ENCODE measurements around the gene ZNF441. TPM values are rescaled to one million over a fixed set of nuclear protein-coding genes. Genes with fewer than 3 reads are reported as not detected.

ZNF441 gene
- total and polyA plus RNA-seq, 10 of the 15 experiments (the other 5 are each of a cell fraction or from before 2014, with no cell fraction given): 1.0 to 9.4 (median 4.3) TPM

- TF ChIP-seq RAD51 (IDR thresholded peaks at IDR 0.05): no peak
- TF ChIP-seq, protein P1, sequence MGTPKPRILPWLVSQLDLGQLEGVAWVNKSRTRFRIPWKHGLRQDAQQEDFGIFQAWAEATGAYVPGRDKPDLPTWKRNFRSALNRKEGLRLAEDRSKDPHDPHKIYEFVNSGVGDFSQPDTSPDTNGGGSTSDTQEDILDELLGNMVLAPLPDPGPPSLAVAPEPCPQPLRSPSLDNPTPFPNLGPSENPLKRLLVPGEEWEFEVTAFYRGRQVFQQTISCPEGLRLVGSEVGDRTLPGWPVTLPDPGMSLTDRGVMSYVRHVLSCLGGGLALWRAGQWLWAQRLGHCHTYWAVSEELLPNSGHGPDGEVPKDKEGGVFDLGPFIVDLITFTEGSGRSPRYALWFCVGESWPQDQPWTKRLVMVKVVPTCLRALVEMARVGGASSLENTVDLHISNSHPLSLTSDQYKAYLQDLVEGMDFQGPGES (IDR thresholded peaks at IDR 0.05): no peak
- no peak for TF ChIP-seq ZNF207 (IDR thresholded peaks at IDR 0.05; ENCODE audit: borderline replicate concordance)
- TF ChIP-seq ZBTB11 (CRISPR knock-in tag; IDR thresholded peaks at IDR 0.05): no peak
- no peak for TF ChIP-seq PBX3 (IDR thresholded peaks at IDR 0.05; ENCODE audit: insufficient replicate concordance, low read depth, low read length)
These were observed 12.1 kb upstream of the ZNF441 start (continued) for GRCh38 chr19:11754663-11755062.

DNA sequence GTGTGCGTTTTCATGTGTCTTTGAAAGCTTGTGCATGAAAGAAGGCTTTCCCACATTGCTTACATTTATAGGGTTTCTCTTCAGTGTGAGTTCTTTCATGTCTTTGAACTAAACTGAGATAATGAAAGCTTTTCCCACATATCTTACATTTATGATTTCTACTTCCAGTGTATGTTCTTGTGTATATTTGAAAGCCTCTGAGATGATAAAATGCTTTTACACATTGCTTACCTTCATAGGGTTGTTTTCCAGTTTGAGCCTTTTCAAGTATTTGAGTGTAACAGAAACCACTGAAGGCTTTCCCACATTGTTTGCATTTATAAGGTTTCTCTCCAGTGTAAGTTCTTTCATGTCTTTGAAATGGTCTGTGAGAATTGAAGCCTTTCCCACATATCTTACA is 9.8 kb upstream of the ZNF441 start:
- no peak overlapping the region for H3K4me3 ChIP-seq
- FAIRE-seq: no peak
- in situ Hi-C loops (cut with MboI) (no loop called here), intact Hi-C loops (cut with micrococcal nuclease; ENCODE audit: unreplicated experiment) (no loop called here)
- RAD21 ChIA-PET (ENCODE audit: unreplicated experiment): no interaction called here
- POLR2A ChIA-PET: no interaction called here
- no peaks in the 10 kb centered on the region for H3K27me3 ChIP-seq (replicated peaks in 1 of 2; ENCODE audit: control insufficient read depth in 2 of 2, insufficient read depth in 2 of 2, low read length in 1 of 2)
- peaks cover 4% of the 10 kb centered on the region for H3K9me3 ChIP-seq (replicated peaks; ENCODE audit: control insufficient read depth, insufficient read depth, low read length)
- ATAC-seq: no peak
- no peak overlapping the region for H2AFZ ChIP-seq (ENCODE audit: control insufficient read depth, low read depth, low read length)
- no peaks in the 10 kb centered on the region for H4K20me1 ChIP-seq (ENCODE audit: control insufficient read depth, insufficient read depth)
- CTCF ChIA-PET: no interaction called here
- no peak for DNase-seq (ENCODE audit: low read depth, low spot score)
- 88% methylated on average over 1 of the region's 1 CpG for WGBS (ENCODE audit: insufficient coverage, insufficient replicate concordance, low lambda C conversion rate, missing lambda C conversion rate)
- SMC1A ChIA-PET (ENCODE audit: uncharacterized antibody, unreplicated experiment): interaction anchor here (2.2 kb wide), 1 partner anchor 11 kb away, joined by 4 read pairs; no protein-coding TSS in a partner anchor
- no peak overlapping the region for H3K4me2 ChIP-seq (ENCODE audit: control insufficient read depth, insufficient read depth)
- no peaks in the 10 kb centered on the region for H3K36me3 ChIP-seq (ENCODE audit: control insufficient read depth in 2 of 2, insufficient read depth in 2 of 2, low read length in 1 of 2)
- no TSS peak for BruUV-seq (replicated peaks)
- no peaks in the 10 kb centered on the region for H3K79me2 ChIP-seq (ENCODE audit: control insufficient read depth, insufficient read depth, low read length)
- no peaks in the 10 kb centered on the region for H3K4me1 ChIP-seq (ENCODE audit: control insufficient read depth, insufficient read depth, low read length)
- H3K9ac ChIP-seq (ENCODE audit: control insufficient read depth, insufficient read depth, low read length): no peak overlapping the region
- no peak overlapping the region for H3K27ac ChIP-seq (ENCODE audit: control insufficient read depth, insufficient read depth)
- TF ChIP-seq SREBF2 (IDR thresholded peaks at IDR 0.05; ENCODE audit: low read length) (no peak), MAX (IDR thresholded peaks at IDR 0.05; ENCODE audit: low read depth, low read length) (no peak), KAT2A (conservative IDR thresholded peaks at IDR 0.05; ENCODE audit: control insufficient read depth, low read depth, low read length) (no peak), BRCA1 (IDR thresholded peaks at IDR 0.05; ENCODE audit: low read depth, low read length) (no peak), ATF2 (IDR thresholded peaks at IDR 0.05; ENCODE audit: low read length) (no peak), WRNIP1 (IDR thresholded peaks at IDR 0.05; ENCODE audit: borderline replicate concordance, low read depth, low read length) (no peak), CHD4 (IDR thresholded peaks at IDR 0.05) (no peak), PAX8 (IDR thresholded peaks at IDR 0.05) (no peak), STAT3 (IDR thresholded peaks at IDR 0.05; ENCODE audit: low read depth, low read length) (no peak), TARDBP (IDR thresholded peaks at IDR 0.05; ENCODE audit: borderline replicate concordance) (no peak), FOXK2 (IDR thresholded peaks at IDR 0.05) (no peak)
